ENCODE results near the gene GEMIN7.

DNA sequence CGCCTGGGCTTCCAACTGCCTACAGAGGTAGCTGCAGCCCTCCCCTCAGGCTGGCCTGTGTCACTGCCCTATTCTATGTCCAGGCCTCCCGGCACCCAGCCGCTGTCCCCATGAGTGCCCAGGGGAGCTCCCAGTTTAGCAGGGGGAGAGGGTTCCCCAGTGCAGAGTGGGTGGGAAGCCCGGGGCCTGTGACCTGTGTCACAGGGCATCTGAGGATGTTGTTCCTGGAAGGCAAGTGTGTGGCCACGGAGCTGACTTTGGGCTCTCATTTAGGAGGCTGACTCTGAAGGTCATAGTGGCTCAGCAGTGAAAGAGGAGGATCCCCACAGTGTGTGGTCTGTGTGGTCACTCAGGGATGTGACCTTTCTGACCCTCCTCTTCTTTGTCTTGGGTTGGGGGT is 39.0 kb downstream of the GEMIN7 start:
- TF ChIP-seq POLR2A (IDR thresholded peaks at IDR 0.05; ENCODE audit: low read depth, low read length) (no peak), SMC3 (IDR thresholded peaks at IDR 0.05; ENCODE audit: low read depth, low read length) (no peak), BHLHE40 (IDR thresholded peaks at IDR 0.05; ENCODE audit: low read depth, low read length) (no peak), MAZ (IDR thresholded peaks at IDR 0.05; ENCODE audit: borderline replicate concordance, low read depth, low read length) (no peak), MAFK (IDR thresholded peaks at IDR 0.05; ENCODE audit: low read depth, low read length) (no peak), RAD21 (IDR thresholded peaks at IDR 0.05; ENCODE audit: low read length) (no peak), CEBPB (IDR thresholded peaks at IDR 0.05; ENCODE audit: low read depth, low read length) (no peak)
- TF ChIP-seq, protein P1, sequence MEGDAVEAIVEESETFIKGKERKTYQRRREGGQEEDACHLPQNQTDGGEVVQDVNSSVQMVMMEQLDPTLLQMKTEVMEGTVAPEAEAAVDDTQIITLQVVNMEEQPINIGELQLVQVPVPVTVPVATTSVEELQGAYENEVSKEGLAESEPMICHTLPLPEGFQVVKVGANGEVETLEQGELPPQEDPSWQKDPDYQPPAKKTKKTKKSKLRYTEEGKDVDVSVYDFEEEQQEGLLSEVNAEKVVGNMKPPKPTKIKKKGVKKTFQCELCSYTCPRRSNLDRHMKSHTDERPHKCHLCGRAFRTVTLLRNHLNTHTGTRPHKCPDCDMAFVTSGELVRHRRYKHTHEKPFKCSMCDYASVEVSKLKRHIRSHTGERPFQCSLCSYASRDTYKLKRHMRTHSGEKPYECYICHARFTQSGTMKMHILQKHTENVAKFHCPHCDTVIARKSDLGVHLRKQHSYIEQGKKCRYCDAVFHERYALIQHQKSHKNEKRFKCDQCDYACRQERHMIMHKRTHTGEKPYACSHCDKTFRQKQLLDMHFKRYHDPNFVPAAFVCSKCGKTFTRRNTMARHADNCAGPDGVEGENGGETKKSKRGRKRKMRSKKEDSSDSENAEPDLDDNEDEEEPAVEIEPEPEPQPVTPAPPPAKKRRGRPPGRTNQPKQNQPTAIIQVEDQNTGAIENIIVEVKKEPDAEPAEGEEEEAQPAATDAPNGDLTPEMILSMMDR (conservative IDR thresholded peaks at IDR 0.05; ENCODE audit: low read depth, low read length), result no peak
